Measurements from ENCODE around the gene UBE2O.

The UBE2O gene

GRCh38 chr17:76395980-76396379 is 57.0 kb downstream of the UBE2O start:
- no peak for DNase-seq (ENCODE audit: low read depth)
- TF ChIP-seq MAX (IDR thresholded peaks at IDR 0.05; ENCODE audit: low read depth, low read length) (no peak), CTCF (IDR thresholded peaks at IDR 0.05; ENCODE audit: low read depth, low read length) (no peak), POLR2A (IDR thresholded peaks at IDR 0.05; ENCODE audit: extremely low read depth, insufficient read length) (no peak), MYC (IDR thresholded peaks at IDR 0.05; ENCODE audit: low read depth, low read length) (no peak)
- H3K4me3 ChIP-seq (ENCODE audit: low read depth, low read length), result no peak overlapping the region

GRCh38 chr17:76394166-76394565 is 58.8 kb downstream of the UBE2O start:
- DNase-seq (ENCODE audit: low read depth), result no peak
- no peak overlapping the region for H3K4me3 ChIP-seq (ENCODE audit: low read depth, low read length)
- TF ChIP-seq CTCF (IDR thresholded peaks at IDR 0.05; ENCODE audit: low read depth, low read length), result no peak

GRCh38 chr17:76391200-76391715 is 61.7 kb downstream of the UBE2O start:
- no peak for TF ChIP-seq POLR2A (IDR thresholded peaks at IDR 0.05; ENCODE audit: extremely low read depth, insufficient read length)
- no peak for TF ChIP-seq CTCF (IDR thresholded peaks at IDR 0.05; ENCODE audit: low read depth, low read length)
- TF ChIP-seq MYC (IDR thresholded peaks at IDR 0.05; ENCODE audit: low read depth, low read length), result no peak
- TF ChIP-seq MAX (IDR thresholded peaks at IDR 0.05; ENCODE audit: low read depth, low read length), result no peak
- H3K4me3 ChIP-seq (ENCODE audit: low read depth, low read length), result no peak overlapping the region
- DNase-seq (ENCODE audit: low read depth), result no peak

- no peak for DNase-seq (ENCODE audit: low read depth)
- H3K4me3 ChIP-seq (ENCODE audit: low read depth, low read length), result no peak overlapping the region
- TF ChIP-seq CTCF (IDR thresholded peaks at IDR 0.05; ENCODE audit: low read depth, low read length) (no peak), POLR2A (IDR thresholded peaks at IDR 0.05; ENCODE audit: extremely low read depth, insufficient read length) (no peak), MAX (IDR thresholded peaks at IDR 0.05; ENCODE audit: low read depth, low read length) (no peak), MYC (IDR thresholded peaks at IDR 0.05; ENCODE audit: low read depth, low read length) (no peak)
Observed at GRCh38 chr17:76390003-76390421, 62.9 kb downstream of the UBE2O start.

GRCh38 chr17:76388966-76389888 is 63.7 kb downstream of the UBE2O start:
- no peak overlapping the region for H3K4me3 ChIP-seq (ENCODE audit: low read depth, low read length)
- TF ChIP-seq POLR2A (IDR thresholded peaks at IDR 0.05; ENCODE audit: extremely low read depth, insufficient read length), result no peak
- TF ChIP-seq MAX (IDR thresholded peaks at IDR 0.05; ENCODE audit: low read depth, low read length), result no peak
- no peak for TF ChIP-seq MYC (IDR thresholded peaks at IDR 0.05; ENCODE audit: low read depth, low read length)
- no peak for TF ChIP-seq CTCF (IDR thresholded peaks at IDR 0.05; ENCODE audit: low read depth, low read length)
- no peak for DNase-seq (ENCODE audit: low read depth)
